ENCODE data around the gene CCL15.

DNA sequence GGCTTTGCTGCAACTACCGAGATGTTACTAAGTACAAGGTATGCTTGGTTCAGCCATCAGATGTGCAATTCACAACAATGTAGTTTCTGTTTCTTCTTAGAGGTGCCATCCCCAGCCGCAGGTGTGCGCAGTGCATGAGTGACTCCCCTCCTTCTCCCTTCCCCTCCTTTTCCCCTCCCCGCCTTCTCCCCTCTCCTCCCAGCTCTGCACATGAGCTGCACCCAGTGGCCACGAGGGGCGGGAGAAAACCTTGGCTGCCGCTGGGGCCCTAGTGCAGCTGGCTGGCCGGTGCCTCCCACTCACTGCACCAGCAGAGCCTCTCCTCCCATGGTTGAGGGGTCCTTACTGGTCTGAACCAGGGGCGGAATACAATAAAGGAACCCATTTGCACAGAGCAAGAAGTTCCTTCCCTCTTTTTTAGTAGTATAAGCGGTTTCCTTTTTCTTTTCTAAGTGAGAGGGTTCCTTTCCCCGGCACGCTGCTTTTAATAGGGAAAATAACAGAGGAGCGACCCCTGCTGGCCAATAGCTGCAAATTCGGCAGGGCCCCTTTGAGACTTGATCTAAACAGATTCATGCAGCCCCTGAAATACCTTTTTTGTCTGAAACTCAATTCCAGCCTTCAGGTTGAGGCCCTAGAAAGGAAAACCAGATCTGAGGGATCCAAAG lies 7.8 kb upstream of the CCL15 start:
- no peak for TF ChIP-seq POLR2AphosphoS5 (IDR thresholded peaks at IDR 0.05; ENCODE audit: borderline replicate concordance, low read depth, low read length)
- no peak for TF ChIP-seq EZH2 (IDR thresholded peaks at IDR 0.05)
- TF ChIP-seq FOXP2 (optimal IDR thresholded peaks at IDR 0.05; ENCODE audit: control extremely low read depth, extremely low read length, insufficient read depth): no peak
